Measurements from ENCODE around the gene MERTK. TPM values are rescaled to one million over a fixed set of nuclear protein-coding genes. Genes with fewer than 3 reads are reported as not detected.

MERTK gene
- total RNA-seq, 1 donor from 2014 or later, result 27.1 TPM

DNA sequence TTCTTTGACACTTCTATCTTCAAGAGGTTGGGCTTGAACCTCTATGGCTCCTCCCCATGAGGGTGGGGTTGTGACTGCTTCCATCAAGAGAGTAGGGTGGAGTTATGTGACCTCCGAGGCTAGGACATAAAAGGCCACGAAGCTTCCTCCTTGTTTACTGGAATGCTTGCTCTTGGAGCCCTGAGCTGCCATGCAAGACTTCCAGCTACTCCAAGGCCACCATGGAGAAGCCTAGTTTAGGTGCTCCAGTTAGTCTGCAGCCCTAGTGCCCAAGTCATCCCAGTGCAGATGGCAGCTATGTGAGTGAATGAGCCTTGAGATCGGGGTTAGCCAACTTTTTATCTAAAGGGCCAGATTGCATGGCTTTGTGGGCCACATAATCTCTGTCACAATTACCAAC lies 2.4 kb upstream of the MERTK start:
- H3K4me1 Mint-ChIP-seq, result peaks cover 30% of the 10 kb centered on the region
- TF ChIP-seq CTCF (IDR thresholded peaks at IDR 0.05; ENCODE audit: unreplicated experiment), result no peak

DNA sequence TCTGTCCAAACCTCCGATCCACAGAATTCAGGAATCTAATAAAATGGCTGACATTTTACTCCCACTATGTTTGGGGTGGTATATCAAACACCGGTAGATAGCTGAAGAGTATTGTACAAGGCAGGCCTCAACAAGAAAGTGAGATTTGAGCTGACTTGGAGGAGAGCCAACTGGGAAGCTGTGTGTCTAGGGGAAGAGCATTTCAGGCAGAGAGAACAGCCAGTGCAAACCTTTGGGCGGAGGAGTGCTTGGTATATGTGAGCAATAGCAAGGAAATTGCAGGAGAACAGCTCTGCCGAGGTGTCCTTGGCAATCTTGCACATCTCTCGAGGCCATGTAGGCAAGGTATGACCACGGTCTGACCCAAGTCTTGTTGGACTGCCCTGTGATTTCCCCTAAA lies 1.8 kb upstream of the MERTK start:
- DNase-seq (ENCODE audit: low spot score in 2 of 2, unreplicated experiment in 2 of 2), result no peak
- peak overlapping the region; percentile 3 for H3K27ac Mint-ChIP-seq
- H3K4me1 Mint-ChIP-seq, result peaks cover 32% of the 10 kb centered on the region
- H3K27me3 Mint-ChIP-seq (ENCODE audit: low read depth), result no peaks in the 10 kb centered on the region
- H3K9me3 Mint-ChIP-seq, result no peaks in the 10 kb centered on the region
- peak overlapping the region; percentile 13 for H3K4me3 Mint-ChIP-seq
- no peaks in the 10 kb centered on the region for H3K36me3 Mint-ChIP-seq
- TF ChIP-seq CTCF (IDR thresholded peaks at IDR 0.05; ENCODE audit: unreplicated experiment), result no peak

More for the DNA sequence above, 2.4 kb upstream of the MERTK start:
- Mint-ChIP-seq H3K27ac (no peak overlapping the region), H3K36me3 (no peaks in the 10 kb centered on the region), H3K4me3 (no peak overlapping the region), H3K9me3 (no peaks in the 10 kb centered on the region), H3K27me3 (ENCODE audit: low read depth) (no peaks in the 10 kb centered on the region)
- no peak for DNase-seq (ENCODE audit: low spot score in 2 of 2, unreplicated experiment in 2 of 2)

DNA sequence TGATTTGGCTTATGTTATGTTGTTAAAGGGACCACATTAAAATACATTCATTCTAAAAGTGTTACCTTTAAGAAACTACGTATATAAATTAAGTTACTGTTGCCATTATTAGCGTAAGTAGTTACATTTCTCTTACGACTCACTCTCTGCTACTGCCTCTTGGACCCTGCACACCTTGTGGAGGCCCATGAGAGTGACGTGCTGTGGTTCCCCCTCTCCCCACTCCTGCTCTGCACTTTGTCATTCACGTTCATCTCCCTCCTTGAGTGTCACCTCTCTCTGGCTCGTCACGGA lies 830 bp upstream of the MERTK start:
- Mint-ChIP-seq H3K9me3 (no peaks in the 10 kb centered on the region), H3K27me3 (ENCODE audit: low read depth) (no peaks in the 10 kb centered on the region), H3K4me1 (peaks cover 35% of the 10 kb centered on the region), H3K36me3 (no peaks in the 10 kb centered on the region), H3K27ac (peak overlapping the region; percentile 93), H3K4me3 (peak overlapping the region; percentile 88)
- no peak for DNase-seq (ENCODE audit: low spot score in 2 of 2, unreplicated experiment in 2 of 2)
- TF ChIP-seq CTCF (IDR thresholded peaks at IDR 0.05; ENCODE audit: unreplicated experiment), result no peak

DNA sequence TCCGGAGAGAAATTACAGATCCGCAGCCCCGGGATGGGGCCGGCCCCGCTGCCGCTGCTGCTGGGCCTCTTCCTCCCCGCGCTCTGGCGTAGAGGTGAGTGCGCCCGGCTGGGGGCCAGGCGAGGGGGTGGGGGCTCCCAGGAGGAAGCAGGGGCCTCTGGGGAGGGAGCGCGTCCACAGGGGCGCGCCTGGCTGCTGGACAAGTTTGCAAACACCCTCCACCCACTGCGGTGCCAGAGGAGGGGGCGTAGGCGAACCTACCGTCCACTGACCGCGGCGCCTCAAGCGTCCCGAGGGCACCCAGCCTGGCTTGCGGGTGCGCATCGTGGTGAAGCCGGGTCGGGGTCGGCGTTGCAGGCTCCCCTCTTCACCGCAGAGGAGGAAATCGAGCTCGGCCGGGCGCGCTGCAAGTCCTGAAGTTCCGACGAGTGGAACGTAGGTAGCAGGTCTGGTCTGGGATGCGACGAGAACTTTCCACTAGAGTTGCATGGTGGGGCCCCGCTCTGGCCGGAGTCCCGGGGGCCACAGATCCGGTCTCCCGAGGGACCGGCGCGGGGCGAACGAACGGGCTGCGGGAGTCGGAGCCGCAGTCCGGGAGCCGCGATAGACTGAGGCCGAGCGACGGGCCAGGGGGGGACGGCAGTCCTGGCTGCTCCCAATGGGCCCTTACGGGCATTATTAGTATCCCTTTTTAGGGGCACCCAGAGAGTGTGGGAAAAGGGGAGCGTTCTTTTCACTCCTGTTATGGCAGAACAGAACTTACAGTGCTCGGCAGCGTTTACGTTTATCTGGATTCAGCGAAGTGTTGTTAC lies 502 bp downstream of the MERTK start:
- no peak for TF ChIP-seq CTCF (IDR thresholded peaks at IDR 0.05; ENCODE audit: unreplicated experiment)
- Mint-ChIP-seq H3K27ac (peak overlapping the region; percentile 87), H3K4me1 (peaks cover 45% of the 10 kb centered on the region), H3K36me3 (no peaks in the 10 kb centered on the region), H3K9me3 (no peaks in the 10 kb centered on the region), H3K4me3 (peak overlapping the region; percentile 83), H3K27me3 (ENCODE audit: low read depth) (no peaks in the 10 kb centered on the region)
- DNase-seq (ENCODE audit: low spot score in 2 of 2, unreplicated experiment in 2 of 2), result no peak

DNA sequence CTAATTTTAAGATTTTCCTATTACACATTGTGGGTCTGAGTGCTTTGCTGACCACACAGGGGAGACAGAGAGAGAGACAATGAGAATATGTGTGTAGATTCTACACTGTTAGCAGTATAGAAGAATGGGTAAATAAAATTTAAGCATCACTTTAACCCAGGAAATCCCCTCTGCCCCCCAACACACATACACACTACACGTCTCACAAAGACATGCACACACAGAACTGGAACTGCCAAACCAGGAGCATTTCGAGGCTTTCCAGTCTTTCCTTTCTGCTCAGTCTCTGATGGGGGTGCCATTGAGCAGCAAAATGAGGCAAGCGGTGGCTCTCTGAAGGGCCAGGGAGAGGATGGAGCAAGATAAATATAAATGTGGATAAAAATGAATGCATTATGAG lies 2.5 kb downstream of the MERTK start:
- no peak for DNase-seq (ENCODE audit: low spot score in 2 of 2, unreplicated experiment in 2 of 2)
- Mint-ChIP-seq H3K4me3 (peak overlapping the region; percentile 83), H3K36me3 (no peaks in the 10 kb centered on the region), H3K27ac (peak overlapping the region; percentile 87), H3K9me3 (no peaks in the 10 kb centered on the region), H3K4me1 (peaks cover 53% of the 10 kb centered on the region), H3K27me3 (ENCODE audit: low read depth) (no peaks in the 10 kb centered on the region)
- TF ChIP-seq CTCF (IDR thresholded peaks at IDR 0.05; ENCODE audit: unreplicated experiment), result no peak
